GM18867 (cell line): ENCODE results near the gene SPACA4.

ENCODE experiments used
- ATAC-seq: cut with Tn5 transposase; IDR thresholded peaks from one replicate; pipeline ENCODE4 v1.9.1; 2021; ENCODE audit warnings: mild to moderate bottlenecking, moderate library complexity; ENCODE audit not compliant: unreplicated experiment

Gene SPACA4

DNA sequence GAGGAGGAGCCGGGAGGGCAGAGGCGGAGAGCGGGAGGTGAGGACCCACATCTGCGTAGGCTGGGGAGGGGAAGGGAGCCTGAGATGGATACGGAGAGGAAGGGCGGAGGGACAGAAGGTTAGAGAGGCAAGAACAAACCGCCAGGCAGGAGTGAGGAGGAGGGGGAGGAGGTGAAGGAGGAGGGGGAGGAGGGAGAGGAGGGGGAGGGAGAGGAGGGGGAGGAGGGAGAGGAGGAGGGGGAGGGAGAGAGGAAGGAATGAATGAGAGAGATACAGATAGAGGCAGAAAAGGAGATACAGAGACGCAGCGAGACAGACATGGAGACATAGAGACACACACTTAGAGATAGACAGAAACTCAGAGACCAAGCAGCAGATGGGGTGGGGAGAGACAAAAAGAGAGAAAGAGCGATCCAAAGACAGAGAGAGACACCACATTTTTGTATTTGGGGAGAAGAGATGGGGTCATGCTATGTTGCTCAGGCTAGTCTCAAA lies 40.2 kb downstream of the SPACA4 start:
- ATAC-seq, result no peak

DNA sequence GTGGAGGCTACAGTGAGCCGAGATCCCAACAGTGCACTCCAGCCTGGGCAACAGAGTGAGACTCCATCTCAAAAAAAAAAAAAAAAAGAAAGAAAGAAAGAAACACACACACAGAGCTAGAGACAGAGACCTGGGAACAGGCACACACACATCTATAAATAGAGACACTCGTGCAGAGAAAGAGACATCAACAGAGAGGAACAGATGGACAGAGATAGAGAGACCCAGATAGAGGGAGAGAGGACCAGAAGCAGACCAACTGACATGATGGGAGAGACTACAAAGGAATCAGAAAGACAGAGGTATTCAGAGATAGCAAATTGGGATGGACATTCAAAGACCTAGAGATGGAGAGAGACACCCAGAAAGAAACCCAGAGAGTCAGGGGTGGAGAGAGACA lies 41.6 kb downstream of the SPACA4 start:
- ATAC-seq, result no peak

- ATAC-seq, result no peak
These were observed 44.6 kb downstream of the SPACA4 start for GRCh38 chr19:48650974-48651682.

DNA sequence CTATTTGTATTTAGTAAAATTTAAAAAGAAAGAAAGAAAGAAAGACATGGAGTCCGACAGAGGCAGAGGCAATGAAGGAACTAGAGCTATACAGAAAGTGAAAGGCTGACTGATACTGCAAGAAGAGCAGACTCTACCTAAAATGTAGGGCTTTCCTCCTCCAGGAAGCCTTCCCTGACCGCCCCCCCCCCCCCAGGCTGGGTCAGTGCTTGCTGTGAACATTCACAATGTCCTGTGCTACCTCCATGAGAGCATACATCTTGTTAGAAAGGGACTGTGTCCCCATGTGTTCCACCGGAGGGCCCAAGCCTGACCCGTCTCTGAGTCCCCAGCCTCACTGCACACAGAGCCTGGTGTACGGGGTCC lies 45.1 kb downstream of the SPACA4 start:
- ATAC-seq, result no peak

DNA sequence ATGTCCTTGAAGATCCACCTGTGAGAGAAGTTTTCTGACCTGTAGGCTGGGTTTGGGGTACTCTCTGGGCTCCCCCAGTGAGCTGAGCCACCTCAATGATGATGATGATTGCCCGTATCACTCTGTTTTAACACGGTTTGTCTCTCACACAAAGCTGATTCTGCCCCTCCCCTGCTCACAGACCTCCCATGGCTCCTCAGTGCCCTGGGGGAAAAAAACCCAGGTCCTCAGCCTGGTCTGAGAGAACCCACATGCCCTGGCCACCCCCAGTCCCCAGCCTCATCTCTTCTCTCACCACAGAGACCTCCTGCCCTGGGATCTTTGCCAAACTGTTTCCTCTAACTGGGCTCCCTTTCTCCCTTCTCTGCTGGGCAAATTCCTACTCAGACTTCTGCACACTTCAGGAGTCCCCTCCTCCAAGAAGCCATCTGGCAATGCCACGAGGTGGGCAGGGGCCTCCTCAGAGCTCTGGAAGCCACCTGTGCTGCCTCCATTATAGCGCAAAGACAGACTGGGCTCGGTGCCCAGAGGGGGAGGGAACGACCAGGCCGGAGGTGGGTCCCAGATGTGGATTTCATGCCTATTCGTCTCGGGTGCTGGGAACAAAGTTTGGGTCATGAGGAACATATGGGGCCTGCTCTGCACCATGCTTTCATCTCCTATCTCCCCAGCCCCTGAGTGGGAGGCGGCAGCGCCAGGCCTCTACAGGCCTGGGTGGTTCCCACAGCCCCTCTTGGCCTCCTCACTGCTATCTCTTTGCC lies 47.9 kb downstream of the SPACA4 start:
- no peak for ATAC-seq

GRCh38 chr19:48656840-48657474 lies 50.4 kb downstream of the SPACA4 start:
- no peak for ATAC-seq
